Mononuclear cell (primary cell): Measurements from ENCODE around the gene HSD17B12. TPM values are rescaled to one million over a fixed set of nuclear protein-coding genes. Genes with fewer than 3 reads are reported as not detected.
"Not testable (repeated sequence)": the region's sequence is repeated elsewhere in the genome, so short reads cannot be mapped to it uniquely, and the experiment has no call there.

Experiments
- H3K27me3 ChIP-seq: 2 replicates; pipeline ENCODE4 v1.6.0; 2011; ENCODE audit warnings: low read length, control low read depth; ENCODE audit not compliant: insufficient read depth
- H3K4me1 ChIP-seq: 2 replicates; pipeline ENCODE4 v1.5.1; 2011; ENCODE audit warnings: mild to moderate bottlenecking, low read length, control low read depth; ENCODE audit not compliant: insufficient read depth
- H3K4me3 ChIP-seq: 2 replicates; pipeline ENCODE4 v1.5.1; 2011; ENCODE audit warnings: mild to moderate bottlenecking, low read length, moderate library complexity
- H3K9me3 ChIP-seq: 2 replicates; pipeline ENCODE4 v1.5.1; 2011; ENCODE audit warnings: low read depth, mild to moderate bottlenecking, control low read depth, low read length
- total RNA-seq: library from RNA; depleted of rRNA; stranded (reverse); fragments of >200 nt; gene quantifications from one replicate; pipeline ENCODE4 v1.2.3, GENCODE V29; 2012

The HSD17B12 gene
- total RNA-seq, 1 donor, result 21.1 TPM

- H3K4me1 ChIP-seq, result peaks cover under 1% of the 10 kb centered on the region
- peaks cover 3% of the 10 kb centered on the region for H3K27me3 ChIP-seq
- no peak overlapping the region for H3K4me3 ChIP-seq
- H3K9me3 ChIP-seq, result no peaks in the 10 kb centered on the region
These were observed 6.0 kb upstream of the HSD17B12 start for GRCh38 chr11:43674560-43674959.

DNA sequence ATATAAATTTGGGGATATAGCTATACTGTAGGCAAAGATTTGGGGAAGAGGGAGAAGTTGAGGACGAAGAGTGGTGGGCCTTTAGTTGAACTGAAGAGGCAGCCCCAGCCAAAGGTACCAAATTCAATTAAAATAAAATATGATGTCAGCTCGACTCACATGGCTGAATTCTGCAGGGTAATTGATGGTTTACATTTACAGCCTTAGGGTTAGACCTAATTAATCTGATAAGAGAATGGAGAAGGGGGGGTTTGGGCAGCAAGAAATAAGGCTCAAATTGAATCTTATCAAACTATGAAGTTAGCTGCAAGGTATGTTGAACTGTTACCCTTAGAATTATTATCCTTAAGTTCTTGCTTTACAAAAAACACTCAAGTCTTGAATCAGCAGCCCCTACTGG lies 3.6 kb upstream of the HSD17B12 start:
- H3K4me3 ChIP-seq, result no peak overlapping the region
- no peaks in the 10 kb centered on the region for H3K27me3 ChIP-seq
- H3K4me1 ChIP-seq, result peaks cover 15% of the 10 kb centered on the region
- no peaks in the 10 kb centered on the region for H3K9me3 ChIP-seq

- Histone ChIP-seq H3K27me3 (no peaks in the 10 kb centered on the region), H3K9me3 (no peaks in the 10 kb centered on the region), H3K4me1 (peaks cover 26% of the 10 kb centered on the region), H3K4me3 (peak overlapping the region; percentile 75)
These were observed 934 bp downstream of the HSD17B12 start for GRCh38 chr11:43681401-43681942.

DNA sequence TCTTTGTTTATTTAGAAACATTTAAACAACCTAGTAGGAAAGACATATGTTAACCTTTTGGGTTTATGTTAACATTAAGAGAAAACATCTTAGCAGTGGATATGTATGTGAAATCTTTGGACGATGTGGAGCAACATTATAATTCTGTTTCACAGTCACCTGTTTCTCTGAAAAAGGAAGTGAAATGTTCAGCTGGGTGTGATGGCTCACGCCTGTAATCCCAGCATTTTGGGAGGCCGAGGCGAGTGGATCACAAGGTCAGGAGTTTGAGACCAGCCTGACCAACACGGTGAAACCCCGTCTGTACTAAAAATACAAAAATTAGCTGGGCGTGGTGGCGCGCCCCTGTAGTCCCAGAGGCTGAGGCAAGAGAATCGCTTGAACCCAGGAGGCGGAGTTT lies 1.5 kb downstream of the HSD17B12 start:
- not testable (repeated sequence) for H3K4me3 ChIP-seq, H3K27me3 ChIP-seq, H3K9me3 ChIP-seq
- peaks cover 26% of the 10 kb centered on the region for H3K4me1 ChIP-seq

- Histone ChIP-seq H3K27me3 (no peaks in the 10 kb centered on the region), H3K9me3 (no peaks in the 10 kb centered on the region), H3K4me3 (no peak overlapping the region), H3K4me1 (peaks cover 40% of the 10 kb centered on the region)
These were observed 4.9 kb downstream of the HSD17B12 start for GRCh38 chr11:43685440-43685839.

GRCh38 chr11:43686207-43686606 lies 5.7 kb downstream of the HSD17B12 start:
- Histone ChIP-seq H3K4me1 (peaks cover 43% of the 10 kb centered on the region), H3K9me3 (no peaks in the 10 kb centered on the region), H3K27me3 (no peaks in the 10 kb centered on the region), H3K4me3 (no peak overlapping the region)

- Histone ChIP-seq H3K9me3 (no peaks in the 10 kb centered on the region), H3K4me1 (peaks cover 39% of the 10 kb centered on the region), H3K4me3 (no peak overlapping the region), H3K27me3 (no peaks in the 10 kb centered on the region)
These were observed 6.7 kb downstream of the HSD17B12 start for GRCh38 chr11:43687120-43687791.

DNA sequence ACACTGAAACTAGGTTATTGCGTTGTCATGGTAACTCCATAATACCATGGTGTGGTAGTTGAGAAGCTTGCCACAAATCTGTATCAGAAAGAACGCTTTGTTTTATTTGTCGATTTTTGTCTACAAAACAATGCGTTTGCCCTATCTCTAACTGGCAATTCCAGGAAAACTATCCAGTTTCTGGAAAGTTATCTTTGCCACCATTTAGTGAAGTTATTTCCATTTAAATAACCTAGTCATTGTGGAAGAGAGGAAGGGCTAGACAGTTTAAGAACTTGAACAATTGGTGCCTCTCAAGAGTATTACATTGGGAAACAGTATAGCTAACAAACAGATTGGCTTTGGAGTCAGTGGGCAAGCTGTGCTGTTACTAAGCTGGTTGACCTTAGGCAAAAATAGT lies 7.9 kb downstream of the HSD17B12 start:
- no peak overlapping the region for H3K4me3 ChIP-seq
- H3K9me3 ChIP-seq, result no peaks in the 10 kb centered on the region
- H3K4me1 ChIP-seq, result peaks cover 34% of the 10 kb centered on the region
- H3K27me3 ChIP-seq, result no peaks in the 10 kb centered on the region

GRCh38 chr11:43689167-43689566 lies 8.6 kb downstream of the HSD17B12 start:
- H3K27me3 ChIP-seq, result no peaks in the 10 kb centered on the region
- no peaks in the 10 kb centered on the region for H3K9me3 ChIP-seq
- no peak overlapping the region for H3K4me3 ChIP-seq
- H3K4me1 ChIP-seq, result peaks cover 34% of the 10 kb centered on the region

DNA sequence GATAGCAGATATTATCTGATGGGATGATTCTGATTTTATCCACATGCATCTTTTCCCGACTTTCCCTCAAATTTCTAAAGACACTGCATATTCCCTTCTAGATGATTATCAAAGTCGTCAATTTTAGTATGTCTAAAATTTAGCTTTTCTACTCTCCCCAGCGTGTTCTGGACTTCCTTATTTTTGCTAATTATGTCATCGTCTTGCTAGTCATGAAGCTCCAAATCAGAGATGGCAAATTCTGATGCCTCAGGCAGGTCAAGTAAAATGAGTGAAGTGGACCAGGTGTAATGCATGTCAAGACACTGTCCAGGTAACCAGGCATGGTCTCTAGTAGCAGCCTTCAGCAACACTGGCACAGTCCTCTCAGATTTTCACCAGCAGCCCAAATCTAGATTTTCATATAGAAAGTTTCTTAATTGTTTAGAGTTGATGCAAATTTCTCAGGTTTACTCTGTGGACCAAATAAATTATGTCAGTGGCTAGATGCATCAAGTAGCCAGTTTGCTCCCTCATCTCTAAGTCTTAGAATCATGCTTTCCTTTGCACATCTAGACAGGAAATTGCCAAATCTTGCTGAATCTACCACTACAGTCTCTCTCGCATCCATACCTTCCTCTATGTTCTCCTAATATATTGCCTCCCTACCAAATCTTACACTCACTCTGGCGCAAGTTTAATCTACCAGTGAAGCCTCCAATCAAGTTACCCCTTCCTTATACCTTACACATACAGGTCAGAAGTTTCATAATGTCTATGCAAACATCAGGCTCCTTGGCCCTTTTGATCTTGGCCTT lies 10.6 kb downstream of the HSD17B12 start:
- no peaks in the 10 kb centered on the region for H3K9me3 ChIP-seq
- H3K27me3 ChIP-seq, result no peaks in the 10 kb centered on the region
- H3K4me1 ChIP-seq, result peaks cover 31% of the 10 kb centered on the region

DNA sequence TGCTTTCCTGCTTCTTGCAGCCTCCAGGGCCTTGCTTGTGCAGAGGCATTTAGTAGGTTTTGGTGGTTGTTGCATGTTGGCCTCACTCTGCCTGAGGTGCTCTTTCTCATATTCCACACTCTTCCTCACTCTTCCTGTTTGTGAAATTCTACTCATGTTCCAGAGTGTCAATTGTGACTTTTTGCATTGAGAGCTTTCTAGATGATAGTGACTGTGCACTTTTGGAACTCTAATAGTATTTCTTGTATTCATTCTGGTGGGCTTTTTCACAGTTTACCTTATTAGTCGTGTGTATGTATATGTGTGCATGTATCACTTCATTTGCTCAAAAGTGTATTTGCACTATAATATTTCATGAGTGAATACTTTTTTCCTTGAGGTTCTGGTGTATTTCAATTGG lies 11.3 kb downstream of the HSD17B12 start:
- H3K4me3 ChIP-seq, result no peak overlapping the region
- H3K9me3 ChIP-seq, result no peaks in the 10 kb centered on the region
- peaks cover 31% of the 10 kb centered on the region for H3K4me1 ChIP-seq
- H3K27me3 ChIP-seq, result no peaks in the 10 kb centered on the region

More for the DNA sequence above, 10.6 kb downstream of the HSD17B12 start:
- no peak overlapping the region for H3K4me3 ChIP-seq

DNA sequence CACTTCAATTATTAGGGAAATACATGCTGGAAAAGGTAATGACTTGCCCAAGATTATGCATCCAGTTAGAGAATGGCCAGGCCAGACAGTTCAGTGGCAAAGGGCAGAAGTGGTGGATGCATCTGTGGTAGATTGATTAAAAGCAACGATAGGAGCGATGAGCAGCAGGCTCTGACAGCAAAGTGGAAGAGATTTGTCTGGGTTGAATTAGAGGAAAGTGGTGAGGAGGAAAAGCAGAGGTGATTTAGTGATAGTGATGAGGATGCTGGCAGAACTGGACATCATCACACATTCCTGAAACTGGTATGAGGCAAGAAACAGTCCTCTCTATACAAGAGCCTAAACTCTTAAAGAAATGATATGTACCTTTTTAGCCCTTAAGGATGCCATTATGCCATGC lies 12.5 kb downstream of the HSD17B12 start:
- Histone ChIP-seq H3K27me3 (no peaks in the 10 kb centered on the region), H3K4me3 (no peak overlapping the region), H3K9me3 (no peaks in the 10 kb centered on the region), H3K4me1 (peaks cover 21% of the 10 kb centered on the region)

GRCh38 chr11:43693731-43694130 lies 13.2 kb downstream of the HSD17B12 start:
- no peaks in the 10 kb centered on the region for H3K9me3 ChIP-seq
- no peaks in the 10 kb centered on the region for H3K27me3 ChIP-seq
- H3K4me1 ChIP-seq, result peaks cover 16% of the 10 kb centered on the region
- H3K4me3 ChIP-seq, result no peak overlapping the region

GRCh38 chr11:43694477-43694876 lies 13.9 kb downstream of the HSD17B12 start:
- Histone ChIP-seq H3K4me3 (no peak overlapping the region), H3K27me3 (no peaks in the 10 kb centered on the region), H3K4me1 (peaks cover 16% of the 10 kb centered on the region), H3K9me3 (no peaks in the 10 kb centered on the region)

- Histone ChIP-seq H3K9me3 (no peaks in the 10 kb centered on the region), H3K4me1 (no peaks in the 10 kb centered on the region), H3K27me3 (no peaks in the 10 kb centered on the region), H3K4me3 (no peak overlapping the region)
These were observed 17.1 kb downstream of the HSD17B12 start for GRCh38 chr11:43697679-43698078.
